Endothelial cell (in vitro differentiated cells): Measurements from ENCODE around the gene TGIF2. TPM values are rescaled to one million over a fixed set of nuclear protein-coding genes. Genes with fewer than 3 reads are reported as not detected.

Source experiments
- DNase-seq: peaks from one replicate; pipeline ENCODE4 v3.0.0; 2021; ENCODE audit warnings: low spot score
- H3K27ac Mint-ChIP-seq: one replicate; pipeline ENCODE4 v1.8.0; 2021; ENCODE audit warnings: mixed read lengths, inconsistent platforms; ENCODE audit not compliant: unreplicated experiment
- H3K27me3 Mint-ChIP-seq: one replicate; pipeline ENCODE4 v1.8.0; 2021; ENCODE audit warnings: mild to moderate bottlenecking, moderate library complexity, mixed read lengths, inconsistent platforms; ENCODE audit not compliant: unreplicated experiment
- H3K36me3 Mint-ChIP-seq: one replicate; pipeline ENCODE4 v1.8.0; 2021; ENCODE audit warnings: mild to moderate bottlenecking, low read depth, mixed read lengths, inconsistent platforms; ENCODE audit not compliant: unreplicated experiment
- H3K4me1 Mint-ChIP-seq: one replicate; pipeline ENCODE4 v1.8.0; 2021; ENCODE audit warnings: mild to moderate bottlenecking, mixed read lengths, inconsistent platforms; ENCODE audit not compliant: unreplicated experiment
- H3K4me3 Mint-ChIP-seq: one replicate; pipeline ENCODE4 v1.8.0; 2021; ENCODE audit warnings: mild to moderate bottlenecking, mixed read lengths, inconsistent platforms; ENCODE audit not compliant: unreplicated experiment
- H3K9me3 Mint-ChIP-seq: one replicate; pipeline ENCODE4 v1.8.0; 2021; ENCODE audit warnings: mixed read lengths, inconsistent platforms; ENCODE audit not compliant: unreplicated experiment
- total RNA-seq: library from RNA; stranded (reverse); fragmentation: NEBNext Ultra II Directional; extraction: Animal tissue kit (Norgen Biotek cat#: 25700); gene quantifications from one replicate; pipeline ENCODE4 v1.2.1, GENCODE V29; 2021; ENCODE audit not compliant: unreplicated experiment
- TF ChIP-seq, protein P1 (sequence below): fragments of 200-600 bp; sonication (generic); IDR thresholded peaks from one replicate; pipeline ENCODE4 v1.5.0; 2021; ENCODE audit warnings: antibody characterized with exemption; ENCODE audit not compliant: unreplicated experiment

Gene TGIF2
- total RNA-seq, 1 donor from 2014 or later = 43.7 TPM

DNA sequence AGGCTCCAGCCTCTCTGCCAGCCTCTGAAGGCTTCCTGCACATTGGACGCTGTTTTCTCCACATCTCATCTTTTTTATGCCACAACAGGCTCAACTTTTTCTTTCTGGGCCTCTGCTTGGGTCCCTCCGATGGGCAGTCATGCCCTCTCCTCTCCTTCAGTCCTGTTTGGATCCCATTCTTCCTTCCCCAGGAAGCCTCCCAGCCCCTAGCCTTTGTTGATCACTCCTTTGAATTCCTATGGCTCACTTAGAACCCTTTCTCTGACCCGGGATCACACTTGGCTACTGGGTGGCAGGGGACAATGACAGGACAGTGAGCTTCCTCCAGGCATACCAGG is 68.1 kb downstream of the TGIF2 start:
- Mint-ChIP-seq H3K9me3 (no peaks in the 10 kb centered on the region), H3K27ac (no peak overlapping the region)

DNA sequence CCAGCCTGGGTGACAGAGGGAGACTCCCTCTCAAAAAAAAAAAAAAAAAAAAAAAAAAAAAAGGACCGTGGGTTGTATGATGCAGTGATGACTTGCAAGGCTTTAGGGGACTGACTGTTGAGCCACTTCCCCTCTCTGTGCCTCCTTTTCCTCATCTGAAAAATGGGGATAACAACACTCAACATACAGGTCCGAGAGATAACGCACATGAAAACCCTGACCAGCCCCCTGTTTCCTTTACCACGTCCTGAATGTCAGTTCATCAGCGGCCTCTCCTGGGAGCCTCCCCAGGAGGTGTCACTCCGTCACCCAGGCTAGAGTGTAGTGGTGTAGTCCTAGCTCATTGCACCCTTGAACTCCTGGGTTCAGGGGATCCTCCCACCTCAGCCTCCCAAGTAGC is 68.7 kb downstream of the TGIF2 start:
- TF ChIP-seq, protein P1, sequence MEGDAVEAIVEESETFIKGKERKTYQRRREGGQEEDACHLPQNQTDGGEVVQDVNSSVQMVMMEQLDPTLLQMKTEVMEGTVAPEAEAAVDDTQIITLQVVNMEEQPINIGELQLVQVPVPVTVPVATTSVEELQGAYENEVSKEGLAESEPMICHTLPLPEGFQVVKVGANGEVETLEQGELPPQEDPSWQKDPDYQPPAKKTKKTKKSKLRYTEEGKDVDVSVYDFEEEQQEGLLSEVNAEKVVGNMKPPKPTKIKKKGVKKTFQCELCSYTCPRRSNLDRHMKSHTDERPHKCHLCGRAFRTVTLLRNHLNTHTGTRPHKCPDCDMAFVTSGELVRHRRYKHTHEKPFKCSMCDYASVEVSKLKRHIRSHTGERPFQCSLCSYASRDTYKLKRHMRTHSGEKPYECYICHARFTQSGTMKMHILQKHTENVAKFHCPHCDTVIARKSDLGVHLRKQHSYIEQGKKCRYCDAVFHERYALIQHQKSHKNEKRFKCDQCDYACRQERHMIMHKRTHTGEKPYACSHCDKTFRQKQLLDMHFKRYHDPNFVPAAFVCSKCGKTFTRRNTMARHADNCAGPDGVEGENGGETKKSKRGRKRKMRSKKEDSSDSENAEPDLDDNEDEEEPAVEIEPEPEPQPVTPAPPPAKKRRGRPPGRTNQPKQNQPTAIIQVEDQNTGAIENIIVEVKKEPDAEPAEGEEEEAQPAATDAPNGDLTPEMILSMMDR = no peak
- no peak overlapping the region for H3K27ac Mint-ChIP-seq
- H3K4me1 Mint-ChIP-seq = no peaks in the 10 kb centered on the region
- no peak for DNase-seq
- no peaks in the 10 kb centered on the region for H3K27me3 Mint-ChIP-seq
- H3K36me3 Mint-ChIP-seq = no peaks in the 10 kb centered on the region
- no peak overlapping the region for H3K4me3 Mint-ChIP-seq
- H3K9me3 Mint-ChIP-seq = no peaks in the 10 kb centered on the region

More for the DNA sequence above, 68.1 kb downstream of the TGIF2 start:
- no peaks in the 10 kb centered on the region for H3K36me3 Mint-ChIP-seq
- TF ChIP-seq, protein P1 = no peak
- H3K27me3 Mint-ChIP-seq = no peaks in the 10 kb centered on the region
- no peak overlapping the region for H3K4me3 Mint-ChIP-seq
- no peak for DNase-seq
- no peaks in the 10 kb centered on the region for H3K4me1 Mint-ChIP-seq

Other genes starting within 250 kb of the TGIF2 start
- gene MYL9, start 32.1 kb upstream of the TGIF2 start, total RNA-seq = 128 TPM
- 112 TPM for gene RAB5IF, start 32.2 kb downstream of the TGIF2 start, total RNA-seq
- not detected for gene SLA2, start 72.6 kb downstream of the TGIF2 start, total RNA-seq
- gene NDRG3, start 172.5 kb downstream of the TGIF2 start, total RNA-seq = 14.2 TPM
- gene DSN1, start 200.2 kb downstream of the TGIF2 start, total RNA-seq = 12.8 TPM